T47D (cell line): ENCODE data around the gene ABR.

Experiments used
- DNase-seq, 2 experiments: peaks; one replicate each; pipeline versions ENCODE4 v3.0.0 to v3.0.0-alpha.2; 2011 to 2012; ENCODE audit warnings: low read depth in 1 of 2, low spot score in 1 of 2
- JUND ChIP-seq: IDR thresholded peaks from 2 replicates; pipeline ENCODE4 v1.6.1; 2012; ENCODE audit warnings: low read depth
- in situ Hi-C: cut with HindIII; loops from 2 replicates; pipeline ENCODE4 v1.10.0; 2016; ENCODE audit warnings: low sequenced_read_pairs, low pct_unique_long_range_greater_than_20kb

ABR gene

DNA sequence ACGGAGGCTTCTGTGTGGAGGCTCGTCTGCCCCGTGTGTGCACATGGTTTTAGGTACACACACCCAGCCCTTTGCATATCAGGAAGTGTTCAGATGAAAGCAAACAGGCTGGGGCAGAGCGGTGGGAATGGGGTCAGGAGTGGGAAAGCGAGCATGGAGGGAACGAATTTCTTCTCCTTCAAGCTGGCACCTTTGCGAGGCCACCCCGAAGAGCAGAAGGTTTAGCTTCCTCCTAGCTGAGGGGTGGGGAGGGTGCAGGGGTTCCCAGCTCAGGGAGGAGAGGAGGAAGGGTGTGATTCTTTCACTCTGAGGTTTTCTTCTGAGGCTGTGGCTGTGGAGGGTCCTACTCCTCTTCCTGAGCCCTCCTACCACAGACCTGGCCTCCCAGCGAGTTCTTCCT, 83.6 kb downstream of the ABR start:
- in situ Hi-C loops = no loop called here
- DNase-seq = no peak
- TF ChIP-seq JUND = no peak

DNA sequence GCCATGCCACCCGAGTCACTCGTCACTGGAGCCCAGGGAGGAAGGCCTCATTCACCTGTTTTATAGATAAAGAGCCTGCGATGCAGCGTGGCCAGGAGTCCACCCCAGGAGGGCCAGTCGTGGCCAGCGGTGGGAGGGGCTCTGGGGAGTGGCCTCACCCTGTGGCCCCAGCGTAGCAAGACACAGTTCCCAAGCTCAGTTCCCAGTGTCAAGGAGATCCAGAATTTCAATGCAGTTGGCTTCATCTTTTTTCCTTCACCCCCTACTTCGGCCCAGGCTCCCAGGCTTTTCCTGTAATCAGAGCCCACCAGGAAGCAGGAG, 84.0 kb downstream of the ABR start:
- DNase-seq = no peak
- no peak for TF ChIP-seq JUND
- in situ Hi-C loops = no loop called here

DNA sequence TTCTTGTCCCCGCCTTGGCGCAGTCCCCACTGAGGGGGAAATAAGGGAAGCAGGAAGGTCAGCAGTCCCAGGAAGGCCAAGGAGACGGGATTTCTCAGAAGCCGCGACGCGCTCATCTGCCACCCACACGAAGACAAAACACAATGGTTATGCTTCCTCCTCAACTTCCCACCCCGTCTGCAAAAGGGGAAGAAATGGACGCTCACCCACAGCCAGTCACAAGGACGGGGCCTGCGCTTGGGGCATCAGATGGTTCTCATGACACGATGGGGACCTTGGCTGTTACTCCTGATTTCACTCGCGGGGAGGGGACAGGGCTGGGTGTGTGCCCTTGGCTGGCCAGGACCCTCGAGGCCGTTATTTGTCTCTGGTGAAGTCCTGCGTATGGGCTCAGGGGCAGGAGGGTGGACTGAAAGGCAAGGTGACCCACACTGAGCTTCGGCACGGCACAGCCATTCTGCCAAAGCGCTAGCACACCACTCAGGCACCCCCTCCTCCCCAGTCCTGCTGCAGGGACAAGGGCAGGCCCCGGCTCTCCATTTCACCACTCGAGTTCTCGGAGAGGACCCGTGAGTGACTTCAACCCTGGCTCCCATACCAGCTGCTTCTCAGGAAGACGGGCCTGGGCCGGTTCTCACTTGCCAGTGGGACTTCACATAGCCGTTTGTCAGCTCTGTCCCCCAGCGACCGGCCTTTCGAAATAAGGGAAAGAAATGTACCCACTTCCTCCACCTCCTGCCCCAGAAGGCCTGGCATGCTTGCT, 84.5 kb downstream of the ABR start:
- DNase-seq = no peak
- TF ChIP-seq JUND = no peak
- in situ Hi-C loops = no loop called here

DNA sequence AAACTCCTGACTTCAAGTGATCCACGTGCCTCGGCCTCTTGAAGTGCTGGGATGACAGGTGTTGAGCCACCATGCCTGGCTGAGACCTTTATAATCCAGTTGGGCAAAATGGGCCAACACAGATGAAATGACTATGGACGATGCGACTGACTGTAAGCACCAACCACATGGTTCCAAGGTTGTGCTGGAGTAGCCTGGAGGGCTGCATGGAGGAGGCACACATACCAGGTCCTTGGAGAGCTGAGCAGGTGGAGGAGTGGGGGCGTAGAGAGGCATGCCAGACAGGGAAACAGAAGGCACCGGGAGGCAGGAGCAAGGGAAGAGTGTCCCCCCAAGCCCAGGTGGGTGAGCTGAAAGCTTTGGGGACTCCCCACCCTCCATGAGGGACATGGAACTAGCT, 85.2 kb downstream of the ABR start:
- in situ Hi-C loops = no loop called here
- TF ChIP-seq JUND = no peak
- DNase-seq = no peak

DNA sequence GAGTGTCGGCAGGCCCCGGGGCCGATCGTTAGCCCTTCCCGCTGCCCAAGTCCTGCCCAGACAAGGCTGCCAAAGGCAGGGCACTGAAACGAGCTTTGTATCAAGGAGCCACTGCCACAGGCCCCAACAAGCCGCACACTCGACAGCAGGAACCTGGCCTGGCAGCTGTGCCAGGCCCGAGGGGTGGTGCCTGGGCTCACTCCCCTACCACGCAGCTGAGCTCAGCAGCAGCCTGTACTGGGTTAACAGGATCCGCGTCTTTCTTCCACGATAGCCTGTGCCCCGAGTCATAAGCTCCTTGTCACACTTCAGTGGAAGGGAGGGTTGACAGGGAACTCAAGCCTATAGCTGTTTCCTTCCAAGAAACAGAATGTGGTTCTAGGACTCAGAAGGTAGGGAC, 87.9 kb downstream of the ABR start:
- no peak for DNase-seq
- in situ Hi-C loops = no loop called here

DNA sequence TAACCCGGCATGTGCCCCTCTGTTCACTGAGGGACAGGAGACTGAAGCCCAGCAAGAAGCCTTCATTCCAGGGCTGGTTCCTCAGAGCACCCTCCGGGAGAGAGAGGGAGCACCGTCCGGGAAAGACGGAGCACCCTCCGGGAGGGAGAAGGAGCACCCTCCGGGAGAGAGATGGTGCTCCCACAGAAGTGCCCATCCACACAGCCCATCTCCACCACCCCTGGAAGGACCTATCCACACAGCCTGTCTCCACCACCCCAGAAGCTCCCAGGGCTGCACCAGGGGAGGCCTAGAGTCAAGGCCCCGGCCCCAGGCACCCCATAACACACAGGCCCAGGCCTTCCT, 88.6 kb downstream of the ABR start:
- in situ Hi-C loops = no loop called here
- TF ChIP-seq JUND = no peak
- DNase-seq = no peak

More for the DNA sequence above, 87.9 kb downstream of the ABR start:
- no peak for TF ChIP-seq JUND

DNA sequence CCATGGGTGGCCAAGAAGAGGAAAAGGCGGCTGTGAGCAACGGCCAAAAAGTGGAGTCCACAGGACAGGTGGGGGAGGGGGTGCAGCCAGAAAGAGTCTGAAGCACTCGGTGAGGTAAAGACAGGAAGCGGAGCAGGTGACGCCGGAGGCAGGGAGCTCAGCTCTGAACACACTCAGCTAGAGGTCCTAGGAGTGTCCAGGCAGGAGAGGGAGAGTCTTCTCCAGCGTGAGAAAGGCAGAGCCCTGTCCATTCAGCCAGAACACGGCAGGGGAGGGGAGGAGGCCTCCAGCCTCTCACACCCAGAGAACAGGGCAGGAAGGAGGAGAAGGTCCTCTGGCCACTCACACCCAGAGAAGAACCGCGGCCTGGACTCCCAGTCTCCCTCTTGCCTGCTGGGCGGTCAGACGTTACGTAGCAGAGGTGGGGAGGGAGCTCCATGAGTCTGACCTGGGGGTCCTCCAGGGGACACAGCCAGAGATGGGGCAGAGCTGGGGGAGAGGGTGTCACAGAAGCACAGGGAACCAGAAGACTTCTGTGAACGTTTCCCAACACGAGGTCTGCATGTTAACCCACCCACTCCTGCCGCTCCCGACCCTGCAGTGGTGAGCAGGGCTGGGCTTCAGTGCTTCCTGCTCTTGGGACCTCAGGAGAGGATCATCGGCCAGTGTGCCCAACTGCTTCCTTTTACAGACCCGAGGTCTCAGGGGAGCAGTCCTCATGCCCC, 89.2 kb downstream of the ABR start:
- in situ Hi-C loops = no loop called here
- no peak for TF ChIP-seq JUND
- no peak for DNase-seq

DNA sequence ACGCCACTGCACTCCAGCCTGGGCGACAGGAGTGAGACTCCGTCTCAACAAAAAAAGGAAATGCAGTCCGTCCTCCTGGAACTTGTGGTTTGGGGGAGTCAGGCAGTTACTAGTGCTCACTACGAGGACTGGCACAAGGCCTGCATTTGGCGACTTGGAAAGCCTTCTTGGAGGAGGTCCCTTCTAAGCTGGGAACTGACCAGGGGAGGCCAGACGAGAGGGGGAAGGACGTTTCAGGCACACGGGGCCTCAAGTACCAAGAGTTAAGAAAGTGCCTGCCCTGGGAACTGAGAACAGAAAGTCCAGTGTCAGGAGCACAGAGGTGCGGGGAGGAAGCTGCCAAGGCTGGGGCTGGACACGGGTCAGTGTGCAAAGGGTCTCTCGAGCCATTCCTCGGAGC, 89.9 kb downstream of the ABR start:
- in situ Hi-C loops = no loop called here
- TF ChIP-seq JUND = no peak
- DNase-seq = no peak

DNA sequence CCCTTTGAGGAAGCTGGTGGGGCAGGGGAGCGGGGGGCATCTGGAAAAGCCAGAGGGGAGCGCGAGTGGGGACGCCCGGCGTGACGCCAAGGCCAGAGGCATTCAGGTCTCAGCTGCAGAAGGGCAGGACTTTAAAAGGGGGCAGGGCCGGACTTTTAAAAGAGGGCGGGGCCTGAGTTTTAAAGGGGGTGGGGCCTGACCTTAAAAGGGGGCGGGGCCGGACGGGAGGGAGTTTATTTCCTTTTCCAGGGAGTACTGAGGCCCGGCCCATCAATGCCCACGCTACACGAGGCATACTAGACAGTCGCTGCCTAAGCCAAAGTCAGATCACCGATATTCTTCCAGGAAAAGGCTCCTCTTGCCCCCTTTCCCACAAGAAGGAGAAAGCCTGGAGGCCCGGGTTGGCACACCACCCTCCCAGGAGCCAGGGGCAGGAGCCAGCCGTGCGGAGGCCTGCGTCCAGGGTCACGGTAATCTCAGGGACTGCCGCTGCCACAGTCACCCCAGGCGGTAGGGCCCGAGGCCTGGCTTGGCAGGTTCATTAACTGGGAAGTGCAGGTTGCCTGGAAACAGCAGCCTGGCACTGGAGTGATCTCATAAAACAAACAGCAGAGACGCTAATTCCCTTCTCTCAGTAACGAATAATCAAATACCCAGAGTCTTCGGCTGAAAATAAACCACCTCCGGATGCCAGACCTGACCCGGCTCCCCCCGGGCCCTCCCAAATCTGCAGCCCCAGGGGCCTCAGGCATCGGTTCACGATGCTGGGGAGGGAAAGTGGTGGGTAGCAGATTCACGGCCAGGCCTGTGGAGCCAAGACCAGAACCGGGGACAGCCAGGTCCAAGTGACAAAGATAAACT, 92.2 kb downstream of the ABR start:
- TF ChIP-seq JUND = peak; percentile 71; the same call in 1 of the 2 replicates
- in situ Hi-C loops = no loop called here
- DNase-seq = peak; percentile 63 to 91

DNA sequence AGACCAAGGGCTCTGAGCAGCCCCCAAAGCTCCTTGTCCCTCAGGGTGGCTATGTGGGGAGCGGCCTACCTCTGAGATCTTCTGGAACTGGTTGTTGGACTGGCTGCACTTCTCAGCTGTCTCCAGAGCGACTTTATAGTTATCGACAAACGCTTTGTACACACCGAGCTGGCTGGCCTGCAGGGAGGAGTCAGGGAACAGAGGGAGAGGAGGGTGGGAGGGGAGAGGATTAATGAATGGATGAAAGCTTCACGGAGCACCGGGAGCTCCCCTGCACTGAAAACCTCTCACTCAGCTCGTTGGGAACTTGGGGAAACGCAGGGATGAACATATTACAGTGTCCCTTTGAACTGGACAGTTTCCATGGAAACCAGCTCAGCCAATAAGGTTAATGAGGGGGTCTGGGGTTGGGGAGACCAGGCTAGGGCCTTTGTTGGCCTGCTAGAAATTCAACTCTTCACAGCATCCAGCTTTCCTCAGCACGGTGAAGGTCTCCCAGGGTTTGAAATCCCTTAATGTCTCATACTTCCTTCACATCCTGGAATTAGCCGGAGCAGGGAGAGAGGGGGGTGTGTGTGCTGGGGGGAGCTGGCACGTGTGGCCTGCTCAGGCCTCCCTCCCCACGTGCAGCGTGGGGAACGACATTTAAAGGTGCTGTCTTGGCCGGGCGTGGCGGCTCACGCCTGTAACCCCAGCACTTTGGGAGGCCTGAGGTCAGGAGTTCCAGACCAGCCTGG, 96.2 kb downstream of the ABR start:
- no peak for TF ChIP-seq JUND
- in situ Hi-C loops = no loop called here

DNA sequence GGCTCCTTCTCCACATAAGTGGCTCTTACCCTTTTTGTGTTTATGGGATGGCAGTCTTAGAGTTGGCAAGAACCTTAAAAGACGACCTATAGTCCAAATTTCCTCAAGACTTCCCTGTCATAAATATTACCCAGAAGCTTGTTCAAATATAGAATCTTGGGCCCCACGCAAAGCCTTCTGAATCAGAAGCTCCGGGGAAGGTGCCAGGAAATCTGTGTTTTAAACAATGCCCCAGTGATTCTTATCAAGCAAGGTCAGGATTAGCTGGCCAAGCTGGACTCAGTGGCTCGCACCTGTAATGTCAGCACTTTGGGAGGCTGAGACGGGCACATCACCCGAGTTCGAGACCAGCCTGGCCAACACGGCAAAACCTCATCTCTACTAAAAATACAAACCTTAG, 97.2 kb downstream of the ABR start:
- no peak for TF ChIP-seq JUND
- in situ Hi-C loops = no loop called here
- no peak for DNase-seq

More for the DNA sequence above, 96.2 kb downstream of the ABR start:
- no peak for DNase-seq

DNA sequence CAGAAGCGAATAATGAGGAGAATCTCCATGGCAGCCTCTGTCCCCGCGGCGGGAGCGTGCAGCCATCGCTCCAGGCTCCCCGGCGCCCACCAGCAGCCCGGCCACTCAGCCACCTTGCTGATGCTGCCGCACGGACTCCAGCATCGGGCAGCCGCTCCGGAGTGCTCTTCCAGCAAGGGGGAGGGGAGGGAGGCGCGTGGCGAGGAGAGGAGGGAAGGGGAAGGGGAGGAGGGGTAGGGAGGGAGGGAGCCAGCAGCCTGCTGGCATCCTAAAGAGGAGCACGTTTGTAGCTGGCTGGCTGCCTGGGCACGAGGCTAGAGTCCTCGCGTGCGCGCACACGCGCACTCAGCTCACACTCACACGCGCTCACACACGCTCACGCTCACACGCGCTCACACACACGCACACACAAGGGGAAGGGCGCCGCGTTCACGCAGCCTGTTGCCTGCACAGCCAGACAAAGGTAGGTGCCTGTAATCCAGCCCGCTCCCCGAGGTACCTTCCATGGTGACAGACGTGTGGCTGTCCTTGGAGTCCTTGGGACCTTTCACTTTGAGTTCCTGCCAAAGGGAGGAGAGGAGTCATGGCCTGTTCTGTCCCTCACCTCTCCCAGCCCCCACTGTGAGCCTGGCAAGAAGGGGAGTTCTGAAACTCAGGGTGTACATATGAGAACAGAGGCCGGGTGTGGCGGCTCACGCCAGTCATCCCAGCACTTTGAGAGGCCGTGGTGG, 100.8 kb downstream of the ABR start:
- no peak for TF ChIP-seq JUND

More for the DNA sequence above, 100.8 kb downstream of the ABR start:
- no peak for DNase-seq
- in situ Hi-C loops = no loop called here
